K562 (cell line): ENCODE results near the gene PLPPR1. TPM values are rescaled to one million over a fixed set of nuclear protein-coding genes. Genes with fewer than 3 reads are reported as not detected.

Source experiments
- ATAC-seq: fragments of 200-7000 bp; cut with Tn5 transposase; 3 replicates; pipeline ENCODE4 v1.9.1; 2020; ENCODE audit warnings: moderate library complexity
- BruUV-seq: library from RNA; stranded (reverse); fragments of 400-500 nt; replicated peaks from 2 replicates; lab custom pipeline; 2021; lab: Mats Ljungman, UMichigan
- CTCF ChIA-PET: fragments of 300-600 bp; formaldehyde crosslinking; extraction: SDS; loops from one replicate; lab custom pipeline; 2021; ENCODE audit warnings: low intra/inter-chr PET ratio; lab: Yijun Ruan, JAX
- POLR2A ChIA-PET: fragments of 300-600, 350-650 bp; sonication (Branson Sonifier 250); formaldehyde crosslinking; extraction: SDS; loops from one replicate; lab custom pipeline; 2021; ENCODE audit warnings: antibody characterized with exemption, inconsistent platforms; lab: Yijun Ruan, JAX
- DNase-seq, 4 experiments: peaks; one replicate each; pipeline versions ENCODE4 v3.0.0 to v3.0.0-alpha.2; 2011 to 2018; ENCODE audit warnings: low spot score in 3 of 4, mixed read lengths in 3 of 4; ENCODE audit errors: extremely low read depth in 1 of 4
- FAIRE-seq: peaks from 2 replicates; lab custom pipeline; 2011; peaks lifted over from hg19 to GRCh38; lab: Jason Lieb, UNC
- H2AFZ ChIP-seq: 2 replicates; pipeline ENCODE4 v1.6.0; 2011; ENCODE audit warnings: low read depth, low read length, control low read depth, inconsistent platforms
- H3K27ac ChIP-seq: fragments of 200-600 bp; 3 replicates; pipeline ENCODE4 v1.8.0; 2011; ENCODE audit warnings: low read depth, mild to moderate bottlenecking, control low read depth, inconsistent platforms, low read length, moderate library complexity, mixed read lengths; ENCODE audit errors: extremely low read depth
- H3K27me3 ChIP-seq, 2 experiments: fragments of 300-600 bp in 1 of 2; 2 replicates in 1 of 2; 3 replicates in 1 of 2; pipeline versions ENCODE4 v1.6.0 to v1.8.0; 2011; ENCODE audit warnings: inconsistent platforms in 2 of 2, low read length in 2 of 2, mild to moderate bottlenecking in 1 of 2, mixed read lengths in 1 of 2, moderate library complexity in 1 of 2; ENCODE audit not compliant: control insufficient read depth in 2 of 2, insufficient read depth in 2 of 2
- H3K36me3 ChIP-seq: fragments of 300-600 bp; 3 replicates; pipeline ENCODE4 v1.8.0; 2011; ENCODE audit warnings: mild to moderate bottlenecking, low read length, inconsistent platforms; ENCODE audit not compliant: control insufficient read depth, insufficient read depth
- H3K4me1 ChIP-seq, 2 experiments: fragments of 200-600 bp in 1 of 2; replicated peaks in 1 of 2; 2 replicates in 1 of 2; 3 replicates in 1 of 2; pipeline versions ENCODE4 v1.5.1 to v1.8.0; 2011; ENCODE audit warnings: inconsistent platforms in 2 of 2, low read length in 2 of 2, mild to moderate bottlenecking in 1 of 2, mixed read lengths in 1 of 2, moderate library complexity in 1 of 2; ENCODE audit not compliant: control insufficient read depth in 2 of 2, insufficient read depth in 2 of 2
- H3K4me2 ChIP-seq: 2 replicates; pipeline ENCODE4 v1.6.1; 2011; ENCODE audit warnings: low read length, control low read depth, inconsistent platforms, mixed read lengths; ENCODE audit not compliant: insufficient read depth
- H3K4me3 ChIP-seq: fragments of 200-600 bp; sonication (generic), shearing (Covaris generic); 2 replicates; pipeline ENCODE4 v1.5.1; 2016; ENCODE audit warnings: control low read depth, inconsistent platforms
- H3K79me2 ChIP-seq: fragments of 200-600 bp; 3 replicates; pipeline ENCODE4 v1.8.0; 2011; ENCODE audit warnings: low read length, inconsistent platforms; ENCODE audit not compliant: control insufficient read depth, insufficient read depth
- H3K9ac ChIP-seq, 2 experiments: 2 replicates each; pipeline versions ENCODE4 v1.6.0 to v1.6.1; 2011; ENCODE audit warnings: low read depth in 2 of 2, low read length in 2 of 2, control low read depth in 1 of 2, inconsistent platforms in 1 of 2, mild to moderate bottlenecking in 1 of 2, mixed read lengths in 1 of 2; ENCODE audit not compliant: insufficient read depth in 1 of 2
- H3K9me1 ChIP-seq: one replicate; pipeline ENCODE4 v1.6.0; 2011; ENCODE audit warnings: inconsistent platforms, mild to moderate bottlenecking, low read length, moderate library complexity; ENCODE audit not compliant: control insufficient read depth, insufficient read depth
- H3K9me3 ChIP-seq: replicated peaks from 2 replicates; pipeline ENCODE4 v1.5.1; 2011; ENCODE audit warnings: low read depth, low read length, inconsistent platforms; ENCODE audit not compliant: control insufficient read depth, insufficient read depth
- H4K20me1 ChIP-seq: replicated peaks from 2 replicates; pipeline ENCODE4 v1.6.1; 2011; ENCODE audit warnings: low read length, inconsistent platforms, mixed read lengths; ENCODE audit not compliant: control insufficient read depth, insufficient read depth
- BMI1 ChIP-seq: fragments of 150-350 bp; IDR thresholded peaks from 2 replicates; pipeline ENCODE4 v1.6.1; 2014; ENCODE audit warnings: low read length
- FOXK2 ChIP-seq, 2 experiments: fragments of 450-650 bp; IDR thresholded peaks in 1 of 2; conservative IDR thresholded peaks in 1 of 2; 2 replicates each; pipeline ENCODE4 v1.6.1; 2016; ENCODE audit warnings: low read depth in 2 of 2, mild to moderate bottlenecking in 1 of 2
- GATAD2B ChIP-seq: fragments of 450-650 bp; IDR thresholded peaks from 2 replicates; pipeline ENCODE4 v1.6.1; 2017; ENCODE audit warnings: mild to moderate bottlenecking, borderline replicate concordance
- HCFC1 ChIP-seq: IDR thresholded peaks from 2 replicates; pipeline ENCODE4 v1.6.1; 2012; ENCODE audit warnings: low read depth, low read length, improper control_type of control experiment
- MTA3 ChIP-seq: fragments of 450-650 bp; formaldehyde crosslinking; IDR thresholded peaks from 2 replicates; pipeline ENCODE4 v1.6.1; 2017; ENCODE audit warnings: mild to moderate bottlenecking, borderline replicate concordance
- PRPF4 ChIP-seq: fragments of 200-400 bp; formaldehyde crosslinking; IDR thresholded peaks from one replicate; pipeline ENCODE4 v1.6.1; 2017; ENCODE audit warnings: low read length, low read depth, mild to moderate bottlenecking; ENCODE audit not compliant: insufficient read depth, poor library complexity, severe bottlenecking
- TCF7L2 ChIP-seq: fragments of 150-350 bp; IDR thresholded peaks from 2 replicates; pipeline ENCODE4 v1.6.1; 2016; ENCODE audit warnings: low read depth, mild to moderate bottlenecking, low read length, moderate library complexity
- TRIM24 ChIP-seq, 2 experiments: fragments of 450-650 bp; IDR thresholded peaks; 2 replicates each; pipeline ENCODE4 v1.6.1; 2016
- ZBTB2 ChIP-seq: fragments of 450-650 bp; IDR thresholded peaks from 2 replicates; pipeline ENCODE4 v1.6.1; 2016; ENCODE audit warnings: antibody characterized with exemption
- ZNF512 ChIP-seq: IDR thresholded peaks from 2 replicates; pipeline ENCODE4 v1.6.1; 2016; ENCODE audit warnings: missing genetic modification characterization, missing compliant biosample characterization
- ZNF668 ChIP-seq: fragments of 250-450 bp; sonication (Bioruptor Pico); IDR thresholded peaks from 2 replicates; pipeline ENCODE4 v1.8.0; 2022; ENCODE audit warnings: mild to moderate bottlenecking, inconsistent platforms
- WGBS: fragments of 100-300 bp; shearing (Covaris generic); methylation state at CpG from one replicate; pipeline ENCODE4 v1.1.6; 2016; ENCODE audit warnings: low coverage, mixed read lengths; ENCODE audit not compliant: insufficient coverage; ENCODE audit errors: missing lambda C conversion rate; 5-methylcytosine and 5-hydroxymethylcytosine counted together
- in situ Hi-C: fragments of 300-500 bp; cut with MboI; formaldehyde crosslinking; loops from 4 replicates; pipeline ENCODE4 v1.15.0; 2018; ENCODE audit warnings: inconsistent platforms, mixed read lengths
- intact Hi-C: fragments of 100-400 bp; cut with micrococcal nuclease; formaldehyde crosslinking; loops from 2 replicates; pipeline ENCODE4 v1.14.2; 2022
- polyA plus RNA-seq, 8 experiments: library from polyadenylated mRNA; depleted of rRNA in 4 of 8; stranded (reverse) in 5 of 8; unstranded in 3 of 8; fragments of >200 nt; fragmentation: Nextera tagmentation in 2 of 8; fragmentation: Illumina TruSeq in 1 of 8; extraction: Ambion mirVana in 2 of 8; extraction: Trizol in 1 of 8; gene quantifications; 2 replicates each; pipeline versions ENCODE4 v1.2.1 to v1.2.3, GENCODE V29; 2011 to 2014; ENCODE audit warnings: inconsistent platforms in 1 of 8, missing spikeins in 1 of 8
- total RNA-seq, 7 experiments: library from RNA; depleted of rRNA in 6 of 7; stranded (reverse); fragments of >200 nt in 6 of 7; fragmentation: Illumina TruSeq in 2 of 7; extraction: Trizol in 2 of 7; gene quantifications; 2 replicates each; pipeline versions ENCODE4 v1.2.1 to v1.2.3, GENCODE V29; 2011 to 2021; ENCODE audit warnings: low replicate concordance in 1 of 7
- TF ChIP-seq, protein P1 (sequence below): fragments of 250-450 bp; sonication (Bioruptor Pico); IDR thresholded peaks from 2 replicates; pipeline ENCODE4 v1.5.0; 2020; ENCODE audit warnings: mild to moderate bottlenecking, borderline replicate concordance
- TF ChIP-seq, protein P2 (sequence below): IDR thresholded peaks from 2 replicates; pipeline ENCODE4 v1.6.1; 2012; ENCODE audit warnings: low read depth, low read length, improper control_type of control experiment, borderline replicate concordance

PLPPR1 gene
- total and polyA plus RNA-seq, 9 of the 15 experiments (the other 6 are each of a cell fraction or from before 2014, with no cell fraction given): not detected

- CTCF ChIA-PET: no interaction called here
- H3K27ac ChIP-seq: no peak overlapping the region
- H3K27me3 ChIP-seq: no peaks in the 10 kb centered on the region; a peak in 1 of 5 replicates
- ATAC-seq: no peak
- no peaks in the 10 kb centered on the region for H3K79me2 ChIP-seq
- H3K4me2 ChIP-seq: no peak overlapping the region
- no peak for FAIRE-seq
- H3K9me1 ChIP-seq: no peaks in the 10 kb centered on the region
- H3K9ac ChIP-seq: no peak overlapping the region
- POLR2A ChIA-PET: no interaction called here
- H3K36me3 ChIP-seq: no peaks in the 10 kb centered on the region
- TF ChIP-seq GATAD2B (no peak), BMI1 (no peak), FOXK2 (conservative IDR thresholded peaks at IDR 0.05 in 1 of 2, IDR thresholded peaks at IDR 0.05 in 1 of 2; ENCODE audit: low read depth in 2 of 2) (no peak), ZNF668 (no peak), TCF7L2 (no peak), PRPF4 (no peak), TRIM24 (IDR thresholded peaks at IDR 0.05) (no peak), HCFC1 (no peak), MTA3 (no peak), ZBTB2 (no peak), ZNF512 (tag) (no peak)
- TF ChIP-seq, protein P1, sequence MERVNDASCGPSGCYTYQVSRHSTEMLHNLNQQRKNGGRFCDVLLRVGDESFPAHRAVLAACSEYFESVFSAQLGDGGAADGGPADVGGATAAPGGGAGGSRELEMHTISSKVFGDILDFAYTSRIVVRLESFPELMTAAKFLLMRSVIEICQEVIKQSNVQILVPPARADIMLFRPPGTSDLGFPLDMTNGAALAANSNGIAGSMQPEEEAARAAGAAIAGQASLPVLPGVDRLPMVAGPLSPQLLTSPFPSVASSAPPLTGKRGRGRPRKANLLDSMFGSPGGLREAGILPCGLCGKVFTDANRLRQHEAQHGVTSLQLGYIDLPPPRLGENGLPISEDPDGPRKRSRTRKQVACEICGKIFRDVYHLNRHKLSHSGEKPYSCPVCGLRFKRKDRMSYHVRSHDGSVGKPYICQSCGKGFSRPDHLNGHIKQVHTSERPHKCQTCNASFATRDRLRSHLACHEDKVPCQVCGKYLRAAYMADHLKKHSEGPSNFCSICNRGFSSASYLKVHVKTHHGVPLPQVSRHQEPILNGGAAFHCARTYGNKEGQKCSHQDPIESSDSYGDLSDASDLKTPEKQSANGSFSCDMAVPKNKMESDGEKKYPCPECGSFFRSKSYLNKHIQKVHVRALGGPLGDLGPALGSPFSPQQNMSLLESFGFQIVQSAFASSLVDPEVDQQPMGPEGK (CRISPR knock-in tag): no peak
- TF ChIP-seq, protein P2, sequence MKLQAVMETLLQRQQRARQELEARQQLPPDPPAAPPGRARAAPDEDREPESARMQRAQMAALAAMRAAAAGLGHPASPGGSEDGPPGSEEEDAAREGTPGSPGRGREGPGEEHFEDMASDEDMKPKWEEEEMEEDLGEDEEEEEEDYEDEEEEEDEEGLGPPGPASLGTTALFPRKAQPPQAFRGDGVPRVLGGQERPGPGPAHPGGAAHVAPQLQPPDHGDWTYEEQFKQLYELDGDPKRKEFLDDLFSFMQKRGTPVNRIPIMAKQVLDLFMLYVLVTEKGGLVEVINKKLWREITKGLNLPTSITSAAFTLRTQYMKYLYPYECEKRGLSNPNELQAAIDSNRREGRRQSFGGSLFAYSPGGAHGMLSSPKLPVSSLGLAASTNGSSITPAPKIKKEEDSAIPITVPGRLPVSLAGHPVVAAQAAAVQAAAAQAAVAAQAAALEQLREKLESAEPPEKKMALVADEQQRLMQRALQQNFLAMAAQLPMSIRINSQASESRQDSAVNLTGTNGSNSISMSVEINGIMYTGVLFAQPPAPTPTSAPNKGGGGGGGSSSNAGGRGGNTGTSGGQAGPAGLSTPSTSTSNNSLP: no peak
- BruUV-seq: no TSS peak
- no peak for DNase-seq
- intact Hi-C loops: no loop called here
- H3K9me3 ChIP-seq: no peaks in the 10 kb centered on the region
- no peaks in the 10 kb centered on the region for H4K20me1 ChIP-seq
- H3K4me1 ChIP-seq: no peaks in the 10 kb centered on the region; a peak in 2 of 5 replicates
- WGBS: 0% methylated on average over 1 of the region's 1 CpG
- H3K4me3 ChIP-seq: no peak overlapping the region
- H2AFZ ChIP-seq: no peak overlapping the region
- in situ Hi-C loops: no loop called here
Observed at GRCh38 chr9:101032426-101032825, 3.9 kb downstream of the PLPPR1 start.
